ENCODE measurements around the gene SNX30.

The SNX30 gene

GRCh38 chr9:112734892-112735291 lies 15.7 kb upstream of the SNX30 start:
- Mint-ChIP-seq H3K4me1 (ENCODE audit: low read depth) (no peaks in the 10 kb centered on the region), H3K4me3 (no peak overlapping the region), H3K27me3 (no peaks in the 10 kb centered on the region), H3K9me3 (no peaks in the 10 kb centered on the region), H3K36me3 (ENCODE audit: low read depth) (no peaks in the 10 kb centered on the region), H3K27ac (no peak overlapping the region)

GRCh38 chr9:112743216-112743836 lies 7.2 kb upstream of the SNX30 start:
- Mint-ChIP-seq H3K27me3 (no peaks in the 10 kb centered on the region), H3K27ac (no peak overlapping the region), H3K36me3 (ENCODE audit: low read depth) (no peaks in the 10 kb centered on the region), H3K4me3 (no peak overlapping the region), H3K4me1 (ENCODE audit: low read depth) (peaks cover 36% of the 10 kb centered on the region), H3K9me3 (no peaks in the 10 kb centered on the region)

DNA sequence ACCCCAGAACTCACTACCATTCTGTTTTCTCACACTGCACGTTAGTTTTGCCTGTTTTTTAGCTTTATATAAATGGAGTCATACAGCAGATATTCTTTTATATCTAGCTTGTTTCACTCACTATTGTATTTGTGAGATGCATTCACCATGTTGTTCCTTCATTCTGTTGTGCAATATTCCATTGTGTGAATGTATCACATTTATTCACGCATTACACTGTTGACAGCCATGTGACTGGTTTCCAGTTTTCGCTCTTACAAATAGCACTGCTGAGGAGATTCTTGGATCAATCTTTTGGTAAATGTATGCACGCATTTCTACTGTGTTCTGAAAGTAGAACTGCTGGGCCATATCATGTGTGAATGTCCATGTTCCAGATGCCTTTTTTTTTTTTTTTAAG lies 6.4 kb upstream of the SNX30 start:
- Mint-ChIP-seq H3K9me3 (no peaks in the 10 kb centered on the region), H3K4me1 (ENCODE audit: low read depth) (peaks cover 44% of the 10 kb centered on the region), H3K27ac (no peak overlapping the region), H3K36me3 (ENCODE audit: low read depth) (no peaks in the 10 kb centered on the region), H3K27me3 (no peaks in the 10 kb centered on the region), H3K4me3 (no peak overlapping the region)

DNA sequence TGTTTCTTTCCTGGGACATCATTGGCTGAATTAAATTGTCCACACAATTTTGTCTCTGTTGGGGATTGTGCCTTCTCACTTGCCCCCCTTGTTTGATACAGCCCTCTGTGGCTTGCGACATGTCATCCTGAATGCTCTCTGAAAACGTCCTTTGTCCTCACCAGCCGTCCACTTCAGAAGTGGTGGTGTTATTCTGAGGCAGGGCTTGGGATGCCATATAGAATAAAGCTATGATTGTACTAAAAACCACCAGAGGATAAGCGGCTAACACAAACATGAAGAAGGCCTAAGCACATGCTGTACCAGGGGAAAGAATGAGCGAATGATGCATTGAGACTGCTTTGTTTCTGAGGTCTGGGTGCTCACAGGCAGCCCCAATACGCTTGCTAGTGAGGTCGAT lies 3.5 kb upstream of the SNX30 start:
- Mint-ChIP-seq H3K27me3 (no peaks in the 10 kb centered on the region), H3K4me1 (ENCODE audit: low read depth) (peaks cover 56% of the 10 kb centered on the region), H3K27ac (no peak overlapping the region), H3K9me3 (no peaks in the 10 kb centered on the region), H3K36me3 (ENCODE audit: low read depth) (no peaks in the 10 kb centered on the region), H3K4me3 (no peak overlapping the region)

- Mint-ChIP-seq H3K27me3 (no peaks in the 10 kb centered on the region), H3K4me3 (peak overlapping the region; percentile 83), H3K27ac (no peak overlapping the region), H3K4me1 (ENCODE audit: low read depth) (peaks cover 80% of the 10 kb centered on the region), H3K9me3 (no peaks in the 10 kb centered on the region), H3K36me3 (ENCODE audit: low read depth) (no peaks in the 10 kb centered on the region)
Observed at GRCh38 chr9:112750764-112751055, 150 bp downstream of the SNX30 start.

- Mint-ChIP-seq H3K27ac (peak overlapping the region; percentile 75), H3K4me1 (ENCODE audit: low read depth) (peaks cover 85% of the 10 kb centered on the region)
Observed at GRCh38 chr9:112751056-112751795, 666 bp downstream of the SNX30 start.

GRCh38 chr9:112752334-112753125 lies 2.0 kb downstream of the SNX30 start:
- H3K9me3 Mint-ChIP-seq = no peaks in the 10 kb centered on the region
- no peak overlapping the region for H3K27ac Mint-ChIP-seq
- no peaks in the 10 kb centered on the region for H3K36me3 Mint-ChIP-seq (ENCODE audit: low read depth)
- H3K27me3 Mint-ChIP-seq = no peaks in the 10 kb centered on the region
- H3K4me3 Mint-ChIP-seq = peak overlapping the region; percentile 83
- H3K4me1 Mint-ChIP-seq (ENCODE audit: low read depth) = peaks cover 89% of the 10 kb centered on the region

More at GRCh38 chr9:112751056-112751795, 666 bp downstream of the SNX30 start:
- Mint-ChIP-seq H3K4me3 (peak overlapping the region; percentile 83), H3K9me3 (no peaks in the 10 kb centered on the region), H3K27me3 (no peaks in the 10 kb centered on the region), H3K36me3 (ENCODE audit: low read depth) (no peaks in the 10 kb centered on the region)

GRCh38 chr9:112753725-112754124 lies 3.2 kb downstream of the SNX30 start:
- peaks cover 82% of the 10 kb centered on the region for H3K4me1 Mint-ChIP-seq (ENCODE audit: low read depth)
- H3K27ac Mint-ChIP-seq = peak overlapping the region; percentile 86
- H3K9me3 Mint-ChIP-seq = no peaks in the 10 kb centered on the region
- H3K27me3 Mint-ChIP-seq = no peaks in the 10 kb centered on the region
- H3K36me3 Mint-ChIP-seq (ENCODE audit: low read depth) = no peaks in the 10 kb centered on the region
- peak overlapping the region; percentile 21 for H3K4me3 Mint-ChIP-seq

DNA sequence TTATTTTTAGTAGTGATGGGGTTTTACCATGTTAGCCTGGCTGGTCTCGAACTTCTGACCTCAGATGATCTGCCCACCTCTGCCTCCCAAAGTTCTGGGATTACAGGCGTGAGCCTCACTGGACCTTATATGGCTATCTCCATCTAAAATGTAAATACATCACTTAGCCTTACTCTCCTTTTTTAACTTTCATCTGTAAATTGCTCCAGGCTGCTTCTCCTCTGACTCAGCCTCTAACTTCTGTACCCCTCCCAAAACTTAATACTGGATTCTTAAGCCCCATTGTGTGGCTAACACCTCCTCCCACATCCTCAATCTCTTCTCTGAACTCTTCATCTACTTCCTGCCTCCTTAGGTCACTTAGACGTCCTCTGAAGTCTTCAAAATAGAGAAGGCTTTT lies 4.0 kb downstream of the SNX30 start:
- H3K9me3 Mint-ChIP-seq = no peaks in the 10 kb centered on the region
- peaks cover 78% of the 10 kb centered on the region for H3K4me1 Mint-ChIP-seq (ENCODE audit: low read depth)
- no peaks in the 10 kb centered on the region for H3K27me3 Mint-ChIP-seq
- no peaks in the 10 kb centered on the region for H3K36me3 Mint-ChIP-seq (ENCODE audit: low read depth)
- H3K4me3 Mint-ChIP-seq = peak overlapping the region; percentile 25
- H3K27ac Mint-ChIP-seq = peak overlapping the region; percentile 64

GRCh38 chr9:112755016-112755427 lies 4.5 kb downstream of the SNX30 start:
- Mint-ChIP-seq H3K36me3 (ENCODE audit: low read depth) (no peaks in the 10 kb centered on the region), H3K27me3 (no peaks in the 10 kb centered on the region), H3K9me3 (no peaks in the 10 kb centered on the region), H3K27ac (peak overlapping the region; percentile 64), H3K4me1 (ENCODE audit: low read depth) (peaks cover 78% of the 10 kb centered on the region), H3K4me3 (peak overlapping the region; percentile 25)

DNA sequence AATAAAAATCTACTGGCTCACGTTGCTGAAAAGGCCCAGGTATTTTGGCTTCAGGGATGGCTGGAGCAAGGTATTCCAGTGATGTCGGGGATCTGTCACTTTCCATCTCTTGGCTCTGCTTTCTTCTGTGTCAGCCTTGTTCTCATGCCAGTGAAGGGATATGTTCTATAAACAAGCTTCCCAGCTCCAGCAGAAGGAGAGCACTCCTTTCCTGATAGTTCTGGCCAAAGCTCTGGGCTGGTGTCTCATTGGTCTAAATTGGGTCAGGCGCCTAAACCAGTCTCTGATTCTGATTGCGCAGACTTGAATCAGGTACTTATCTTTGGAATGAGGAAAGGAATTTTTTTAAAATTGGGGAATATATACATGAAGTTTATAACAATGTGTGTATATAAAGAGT lies 5.1 kb downstream of the SNX30 start:
- H3K4me1 Mint-ChIP-seq (ENCODE audit: low read depth) = peaks cover 80% of the 10 kb centered on the region
- no peaks in the 10 kb centered on the region for H3K27me3 Mint-ChIP-seq
- no peaks in the 10 kb centered on the region for H3K36me3 Mint-ChIP-seq (ENCODE audit: low read depth)
- H3K4me3 Mint-ChIP-seq = no peak overlapping the region
- no peaks in the 10 kb centered on the region for H3K9me3 Mint-ChIP-seq
- H3K27ac Mint-ChIP-seq = no peak overlapping the region

- peaks cover 76% of the 10 kb centered on the region for H3K4me1 Mint-ChIP-seq (ENCODE audit: low read depth)
- H3K36me3 Mint-ChIP-seq (ENCODE audit: low read depth) = no peaks in the 10 kb centered on the region
- H3K27me3 Mint-ChIP-seq = no peaks in the 10 kb centered on the region
- no peaks in the 10 kb centered on the region for H3K9me3 Mint-ChIP-seq
- H3K27ac Mint-ChIP-seq = no peak overlapping the region
- no peak overlapping the region for H3K4me3 Mint-ChIP-seq
Observed at GRCh38 chr9:112757282-112757883, 6.8 kb downstream of the SNX30 start.

GRCh38 chr9:112757940-112758339 lies 7.4 kb downstream of the SNX30 start:
- Mint-ChIP-seq H3K27me3 (no peaks in the 10 kb centered on the region), H3K4me1 (ENCODE audit: low read depth) (peaks cover 71% of the 10 kb centered on the region), H3K27ac (no peak overlapping the region), H3K36me3 (ENCODE audit: low read depth) (no peaks in the 10 kb centered on the region), H3K4me3 (no peak overlapping the region), H3K9me3 (no peaks in the 10 kb centered on the region)

DNA sequence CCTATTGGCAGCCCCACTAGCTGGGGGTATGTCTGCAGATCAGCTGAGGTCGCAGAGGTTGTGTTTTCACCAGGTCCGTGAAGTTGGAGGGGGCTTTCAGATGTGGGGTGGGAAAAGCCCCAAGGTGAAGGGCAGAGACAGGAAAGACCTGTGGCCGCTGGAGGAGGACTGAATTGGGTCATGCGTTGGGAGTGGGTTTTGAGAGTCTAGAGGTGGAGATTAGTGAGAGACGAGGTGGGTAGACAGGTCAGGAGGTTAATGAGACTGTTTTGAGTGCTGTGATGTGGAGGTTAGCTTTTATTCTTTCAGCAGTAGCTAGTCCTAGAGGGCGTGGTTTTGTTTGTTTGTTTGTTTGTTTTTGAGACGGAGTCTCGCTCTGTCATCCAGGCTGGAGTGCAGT lies 10.3 kb downstream of the SNX30 start:
- Mint-ChIP-seq H3K27ac (peak overlapping the region; percentile 1), H3K27me3 (no peaks in the 10 kb centered on the region), H3K36me3 (ENCODE audit: low read depth) (no peaks in the 10 kb centered on the region), H3K9me3 (no peaks in the 10 kb centered on the region), H3K4me1 (ENCODE audit: low read depth) (peaks cover 42% of the 10 kb centered on the region), H3K4me3 (no peak overlapping the region)
